GM12864 (cell line): Measurements from ENCODE around the gene ZNF653.

Experiments
- DNase-seq: peaks from one replicate; pipeline ENCODE4 v3.0.0-alpha.2; 2011; ENCODE audit warnings: low read depth
- H3K4me3 ChIP-seq: 2 replicates; pipeline ENCODE4 v1.5.1; 2011; ENCODE audit warnings: mild to moderate bottlenecking, low read depth, low read length, control low read depth
- CTCF ChIP-seq: IDR thresholded peaks from 2 replicates; pipeline ENCODE4 v1.5.1; 2011; ENCODE audit warnings: low read depth, mild to moderate bottlenecking, moderate library complexity, low read length, control low read depth, inconsistent platforms; ENCODE audit errors: missing control alignments

Gene ZNF653

GRCh38 chr19:11549386-11549953 lies 43.8 kb upstream of the ZNF653 start:
- H3K4me3 ChIP-seq = no peak overlapping the region
- DNase-seq = no peak
- TF ChIP-seq CTCF = no peak

GRCh38 chr19:11547929-11548700 lies 42.5 kb upstream of the ZNF653 start:
- H3K4me3 ChIP-seq = no peak overlapping the region
- TF ChIP-seq CTCF = no peak
- DNase-seq = no peak

GRCh38 chr19:11541238-11541637 lies 35.6 kb upstream of the ZNF653 start:
- no peak for TF ChIP-seq CTCF
- no peak for DNase-seq
- no peak overlapping the region for H3K4me3 ChIP-seq

- H3K4me3 ChIP-seq = no peak overlapping the region
- DNase-seq = no peak
- no peak for TF ChIP-seq CTCF
Observed at GRCh38 chr19:11540645-11541044, 35.0 kb upstream of the ZNF653 start.

- no peak for DNase-seq
- no peak for TF ChIP-seq CTCF
- no peak overlapping the region for H3K4me3 ChIP-seq
Observed at GRCh38 chr19:11539495-11540365, 34.1 kb upstream of the ZNF653 start.

- TF ChIP-seq CTCF = no peak
- DNase-seq = no peak
- H3K4me3 ChIP-seq = no peak within 1 kb of the TSS
Observed at GRCh38 chr19:11538232-11539036, 32.8 kb upstream of the ZNF653 start, which contains the start of gene CNN1. TSS of gene CNN1 (plus strand) at chr19:11538851. CDS start at chr19:11538928, 77 bp downstream.
